ENCODE results near the gene ANKRD33B.

ANKRD33B gene

DNA sequence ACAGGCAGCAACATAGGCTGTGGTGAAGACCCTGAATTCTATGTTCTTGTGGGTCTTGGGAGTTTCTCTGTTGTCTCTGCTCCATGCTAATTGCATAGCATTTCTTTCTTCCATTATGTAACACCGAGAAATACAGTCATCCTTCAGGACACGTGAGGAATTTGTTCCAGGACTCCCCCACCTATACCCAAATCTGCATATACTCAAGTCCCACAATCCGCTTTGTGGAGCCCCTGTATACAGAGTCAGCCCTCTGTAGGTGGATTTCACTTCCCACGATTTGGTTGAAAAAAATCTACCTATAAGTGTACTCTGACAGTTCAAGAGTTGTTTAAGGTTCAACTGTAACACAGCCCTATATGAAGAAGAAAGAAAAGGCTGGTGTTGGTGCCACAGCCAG, 22.1 kb downstream of the ANKRD33B start:
- TF ChIP-seq, protein P1, sequence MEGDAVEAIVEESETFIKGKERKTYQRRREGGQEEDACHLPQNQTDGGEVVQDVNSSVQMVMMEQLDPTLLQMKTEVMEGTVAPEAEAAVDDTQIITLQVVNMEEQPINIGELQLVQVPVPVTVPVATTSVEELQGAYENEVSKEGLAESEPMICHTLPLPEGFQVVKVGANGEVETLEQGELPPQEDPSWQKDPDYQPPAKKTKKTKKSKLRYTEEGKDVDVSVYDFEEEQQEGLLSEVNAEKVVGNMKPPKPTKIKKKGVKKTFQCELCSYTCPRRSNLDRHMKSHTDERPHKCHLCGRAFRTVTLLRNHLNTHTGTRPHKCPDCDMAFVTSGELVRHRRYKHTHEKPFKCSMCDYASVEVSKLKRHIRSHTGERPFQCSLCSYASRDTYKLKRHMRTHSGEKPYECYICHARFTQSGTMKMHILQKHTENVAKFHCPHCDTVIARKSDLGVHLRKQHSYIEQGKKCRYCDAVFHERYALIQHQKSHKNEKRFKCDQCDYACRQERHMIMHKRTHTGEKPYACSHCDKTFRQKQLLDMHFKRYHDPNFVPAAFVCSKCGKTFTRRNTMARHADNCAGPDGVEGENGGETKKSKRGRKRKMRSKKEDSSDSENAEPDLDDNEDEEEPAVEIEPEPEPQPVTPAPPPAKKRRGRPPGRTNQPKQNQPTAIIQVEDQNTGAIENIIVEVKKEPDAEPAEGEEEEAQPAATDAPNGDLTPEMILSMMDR (IDR thresholded peaks at IDR 0.05) = no peak

DNA sequence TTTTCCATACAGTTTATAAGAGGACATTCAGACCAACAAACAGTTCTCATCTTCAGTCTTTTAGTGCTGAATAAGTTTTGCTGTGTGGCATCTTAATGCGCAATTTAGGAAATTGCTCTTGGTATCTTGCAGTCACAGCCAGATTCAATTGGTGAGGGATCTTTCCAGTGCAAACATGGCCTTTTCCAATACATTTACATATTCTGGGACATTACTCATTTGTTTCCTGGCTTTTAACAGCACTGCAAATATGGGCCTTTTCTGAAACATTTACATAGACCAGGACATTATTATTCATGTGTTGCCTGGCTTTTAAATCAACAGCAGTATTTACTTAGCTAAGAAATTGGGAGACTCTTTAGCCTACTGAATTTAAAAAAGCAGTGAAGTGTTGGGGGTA, 22.7 kb downstream of the ANKRD33B start:
- TF ChIP-seq, protein P1 (IDR thresholded peaks at IDR 0.05) = no peak

DNA sequence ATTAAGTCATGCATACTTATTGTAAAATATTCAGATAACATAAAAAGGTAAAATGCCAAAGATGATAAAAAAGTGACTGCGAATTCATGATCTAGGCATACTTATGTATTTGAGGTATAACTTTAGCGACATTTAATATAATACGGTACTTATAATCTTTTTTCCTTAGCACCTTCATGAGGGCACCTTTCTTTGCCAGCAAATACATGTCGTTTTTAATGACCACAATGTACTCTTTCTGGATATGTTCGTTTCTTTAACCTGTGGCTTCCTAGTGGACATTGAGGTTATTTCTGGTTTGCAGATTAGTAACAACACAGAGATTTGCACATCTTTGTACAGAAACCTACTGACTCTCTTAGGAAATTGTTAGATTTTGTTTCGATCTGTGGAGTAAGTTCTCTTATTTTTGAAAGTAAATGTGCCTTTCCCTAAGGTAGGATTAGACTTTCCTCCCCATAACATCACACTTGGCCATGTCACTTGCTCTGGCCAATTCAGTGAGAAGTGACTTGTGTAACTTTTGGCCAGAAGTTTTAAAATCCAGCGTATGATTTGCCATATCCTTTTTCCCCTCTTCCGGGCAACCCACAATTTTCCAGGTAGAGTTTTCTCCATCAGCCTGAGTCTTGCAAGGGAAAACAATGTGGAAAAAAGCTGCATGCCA, 24.4 kb downstream of the ANKRD33B start:
- TF ChIP-seq, protein P1 (IDR thresholded peaks at IDR 0.05) = no peak

DNA sequence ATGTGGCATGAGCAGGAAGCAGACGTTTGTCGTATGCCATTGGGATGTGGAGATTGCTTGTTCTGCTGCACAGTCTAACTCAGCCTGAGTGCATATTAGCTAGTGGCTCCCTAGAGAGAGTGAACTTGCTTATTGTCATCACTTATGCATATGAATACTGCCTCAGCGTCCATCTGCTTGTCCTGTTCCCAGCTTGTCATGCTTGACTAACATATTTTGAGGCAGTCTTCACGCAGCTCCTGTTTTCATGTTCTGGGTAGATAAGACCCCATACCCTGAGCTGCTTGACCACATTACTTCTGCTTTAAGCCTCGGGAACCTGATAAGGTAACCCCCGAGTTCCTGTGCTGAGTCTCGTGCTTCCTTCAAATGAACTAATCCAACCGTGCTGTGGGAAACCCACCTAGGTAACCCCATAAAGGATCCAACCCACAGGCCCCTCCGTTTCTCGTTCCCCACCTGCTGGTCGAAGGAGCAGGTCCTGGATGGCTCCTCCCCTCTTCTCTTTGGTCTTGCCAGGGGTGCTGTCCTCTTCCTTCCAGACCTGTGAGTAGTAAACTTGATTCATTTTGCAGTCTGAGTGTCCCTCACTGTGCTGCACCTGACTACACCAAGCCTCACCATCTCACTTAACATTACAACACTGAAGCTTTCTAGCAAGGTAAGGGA, 25.0 kb downstream of the ANKRD33B start:
- TF ChIP-seq, protein P1 (IDR thresholded peaks at IDR 0.05) = no peak

DNA sequence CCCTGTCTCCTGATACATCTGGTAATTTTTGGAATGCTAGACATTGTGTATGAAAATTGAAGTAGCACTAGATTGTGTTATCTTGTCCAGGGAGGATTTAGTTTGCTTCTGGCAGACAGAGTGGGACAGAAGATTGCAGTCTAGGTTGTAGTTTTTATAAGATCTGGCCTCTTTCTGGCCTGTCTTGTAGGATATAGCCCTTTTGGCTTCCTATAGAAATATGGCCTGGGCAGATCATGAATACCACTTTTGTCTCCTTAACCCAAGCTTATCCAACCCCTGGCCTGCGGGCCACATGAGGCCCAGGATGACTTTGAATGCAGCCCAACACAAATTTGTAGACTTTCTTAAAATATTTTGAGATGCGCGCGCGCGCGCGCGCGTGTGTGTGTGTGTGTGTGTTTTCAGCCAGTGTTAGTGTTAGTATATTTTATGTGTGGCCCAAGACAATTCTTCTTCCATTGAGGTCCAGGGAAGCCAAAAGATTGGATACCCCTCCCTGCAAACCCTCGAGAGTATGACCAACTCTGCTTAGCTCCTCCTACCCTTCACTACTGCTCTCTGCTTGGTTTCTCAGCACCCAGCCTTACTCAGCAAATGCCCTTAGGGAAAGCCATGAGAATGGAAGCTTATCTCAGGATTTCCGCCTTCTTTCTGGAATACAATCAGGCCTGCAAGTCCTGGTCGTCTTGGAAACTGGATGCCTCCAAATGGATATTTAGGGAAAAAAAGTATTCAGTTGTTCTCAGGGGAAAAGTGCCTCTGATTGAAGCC, 26.5 kb downstream of the ANKRD33B start:
- TF ChIP-seq, protein P1 (IDR thresholded peaks at IDR 0.05) = no peak

DNA sequence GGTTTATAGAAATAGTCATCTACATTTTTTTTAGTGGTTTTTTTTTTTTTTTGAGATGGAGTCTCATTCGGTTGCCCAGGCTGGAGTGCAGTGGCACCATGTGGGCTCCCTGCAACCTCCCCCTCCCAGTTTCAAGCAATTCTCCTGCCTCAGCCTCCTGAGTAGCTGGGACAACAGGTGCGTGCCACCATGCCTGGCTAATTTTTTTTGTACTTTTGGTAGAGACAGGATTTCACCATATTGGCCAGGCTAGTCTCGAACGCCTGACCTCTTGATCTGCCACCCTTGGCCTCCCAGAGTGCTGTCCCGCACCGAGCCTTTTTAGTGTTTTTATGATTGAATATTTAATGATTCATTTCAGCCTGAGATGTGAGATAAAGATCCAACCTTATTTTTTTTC, 27.3 kb downstream of the ANKRD33B start:
- TF ChIP-seq, protein P1 (IDR thresholded peaks at IDR 0.05) = no peak

DNA sequence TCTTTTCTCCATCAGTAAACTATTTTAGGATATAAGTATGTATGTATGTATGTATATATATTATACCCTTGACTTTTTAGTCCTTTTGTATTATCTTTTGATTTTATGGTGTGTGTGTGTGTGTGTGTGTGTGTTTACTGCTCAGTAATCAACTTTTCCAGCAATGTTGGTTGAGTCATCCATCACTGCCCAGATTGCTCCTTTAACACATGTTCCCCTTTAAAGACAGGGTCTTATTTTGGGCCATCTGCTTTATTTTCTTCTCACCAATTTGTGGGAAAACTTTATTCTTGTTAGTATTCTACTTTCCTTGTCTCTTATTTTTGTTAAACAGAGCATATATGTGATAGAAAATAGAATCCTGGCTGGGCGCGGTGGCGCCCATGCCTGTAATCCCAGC, 28.1 kb downstream of the ANKRD33B start:
- TF ChIP-seq, protein P1 (IDR thresholded peaks at IDR 0.05) = no peak

Measured in LNCAP (cell line).